ENCODE data around the gene LARGE1. TPM values are rescaled to one million over a fixed set of nuclear protein-coding genes. Genes with fewer than 3 reads are reported as not detected.
"Not testable (repeated sequence)": the region's sequence is repeated elsewhere in the genome, so short reads cannot be mapped to it uniquely, and the experiment has no call there.

The LARGE1 gene
- total RNA-seq, 1 donor from 2014 or later: 4.6 TPM

GRCh38 chr22:33481550-33481949, 438.7 kb downstream of the LARGE1 start:
- DNase-seq (ENCODE audit: low read depth in 2 of 2): no peak

GRCh38 chr22:33477120-33478111, 442.9 kb downstream of the LARGE1 start:
- DNase-seq (ENCODE audit: low read depth in 2 of 2): no peak

- no peak for DNase-seq (ENCODE audit: low read depth in 2 of 2)
Observed at GRCh38 chr22:33476716-33477115, 443.6 kb downstream of the LARGE1 start.

GRCh38 chr22:33476206-33476605, 444.1 kb downstream of the LARGE1 start:
- no peak for DNase-seq (ENCODE audit: low read depth in 2 of 2)

- no peak for DNase-seq (ENCODE audit: low read depth in 2 of 2)
Observed at GRCh38 chr22:33474587-33474986, 445.7 kb downstream of the LARGE1 start.

- no peak for DNase-seq (ENCODE audit: low read depth in 2 of 2)
Observed at GRCh38 chr22:33472462-33473344, 447.6 kb downstream of the LARGE1 start.

GRCh38 chr22:33470456-33470855, 449.8 kb downstream of the LARGE1 start:
- no peak for DNase-seq (ENCODE audit: low read depth in 2 of 2)

GRCh38 chr22:33467620-33468095, 452.6 kb downstream of the LARGE1 start:
- no peak for DNase-seq (ENCODE audit: low read depth in 2 of 2)

GRCh38 chr22:33467080-33467479, 453.2 kb downstream of the LARGE1 start:
- DNase-seq (ENCODE audit: low read depth in 2 of 2): no peak

- no peak for DNase-seq (ENCODE audit: low read depth in 2 of 2)
Observed at GRCh38 chr22:33465554-33465953, 454.7 kb downstream of the LARGE1 start.

- DNase-seq (ENCODE audit: low read depth in 2 of 2): no peak
Observed at GRCh38 chr22:33464698-33465097, 455.6 kb downstream of the LARGE1 start.

- no peak for DNase-seq (ENCODE audit: low read depth in 2 of 2)
Observed at GRCh38 chr22:33461698-33462434, 458.4 kb downstream of the LARGE1 start.

- DNase-seq (ENCODE audit: low read depth in 2 of 2): not testable (repeated sequence)
Observed at GRCh38 chr22:33461245-33461644, 459.0 kb downstream of the LARGE1 start.

- no peak for DNase-seq (ENCODE audit: low read depth in 2 of 2)
Observed at GRCh38 chr22:33459137-33459536, 461.1 kb downstream of the LARGE1 start.

- no peak for DNase-seq (ENCODE audit: low read depth in 2 of 2)
Observed at GRCh38 chr22:33456511-33456910, 463.8 kb downstream of the LARGE1 start.

GRCh38 chr22:33455036-33455435, 465.2 kb downstream of the LARGE1 start:
- no peak for DNase-seq (ENCODE audit: low read depth in 2 of 2)

GRCh38 chr22:33451866-33452469, 468.3 kb downstream of the LARGE1 start:
- no peak for DNase-seq (ENCODE audit: low read depth in 2 of 2)

- no peak for DNase-seq (ENCODE audit: low read depth in 2 of 2)
Observed at GRCh38 chr22:33450756-33451155, 469.5 kb downstream of the LARGE1 start.

- no peak for DNase-seq (ENCODE audit: low read depth in 2 of 2)
Observed at GRCh38 chr22:33447733-33448132, 472.5 kb downstream of the LARGE1 start.

GRCh38 chr22:33443683-33444082, 476.6 kb downstream of the LARGE1 start:
- DNase-seq (ENCODE audit: low read depth in 2 of 2): no peak

- DNase-seq (ENCODE audit: low read depth in 2 of 2): no peak
Observed at GRCh38 chr22:33440756-33441155, 479.5 kb downstream of the LARGE1 start.
